ENCODE data around the gene KRTAP5-6. TPM values are rescaled to one million over a fixed set of nuclear protein-coding genes. Genes with fewer than 3 reads are reported as not detected.

Gene KRTAP5-6
- total RNA-seq, 4 donors from 2014 or later = not detected

- no peak overlapping the region for H3K27ac ChIP-seq
- DNase-seq = no peak
These were observed 6.6 kb upstream of the KRTAP5-6 start for GRCh38 chr11:1690167-1691025.

DNA sequence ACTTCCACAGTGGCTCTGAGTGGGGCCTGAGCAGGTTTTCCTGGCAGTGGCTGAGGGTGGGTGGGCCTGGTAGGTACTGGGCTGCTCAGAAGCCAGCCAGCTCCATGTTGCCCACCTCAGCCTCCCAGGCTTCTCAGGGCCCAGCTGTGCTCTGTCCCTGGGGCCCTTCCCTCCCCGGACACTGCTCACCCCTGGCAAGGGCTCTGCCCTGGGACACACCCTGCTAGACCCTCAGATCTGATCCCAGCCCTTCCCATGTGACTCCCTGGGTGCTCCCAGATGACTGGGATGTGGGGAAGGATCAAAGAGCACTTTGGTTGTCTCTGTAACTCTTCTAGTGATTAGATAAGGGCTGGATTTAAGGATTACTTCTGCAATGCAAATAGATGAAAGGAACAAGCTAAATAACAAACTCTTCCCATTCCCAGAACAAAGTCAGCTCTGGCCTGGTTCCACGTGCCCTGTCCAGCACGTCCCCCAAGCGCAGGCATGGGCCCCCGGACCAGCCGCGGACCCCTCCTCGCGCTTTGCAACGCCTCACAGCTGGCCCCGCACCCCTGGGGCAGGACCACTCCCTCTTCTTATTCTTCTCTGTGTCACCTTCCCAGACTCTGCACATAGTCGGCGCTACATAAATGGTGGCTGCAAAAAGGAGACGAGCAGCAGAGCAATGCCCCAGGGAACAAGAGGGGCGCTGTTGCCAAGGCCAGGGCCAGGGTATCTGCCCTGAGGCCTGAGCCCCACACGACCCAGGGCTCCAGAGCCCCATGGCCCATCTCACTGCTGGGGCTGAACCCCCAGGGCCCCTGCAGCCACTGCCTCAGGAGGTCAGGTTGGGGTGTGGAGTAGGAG, 5.7 kb upstream of the KRTAP5-6 start:
- Histone ChIP-seq H3K4me1 (peaks cover 6 to 13% (median 11%) of the 10 kb centered on the region in 4 donors), H3K36me3 (no peaks in the 10 kb centered on the region), H3K27ac (no peak overlapping the region), H3K9me3 (no peaks in the 10 kb centered on the region), H3K4me3 (no peak overlapping the region), H3K27me3 (peaks cover 13% of the 10 kb centered on the region)
- DNase-seq = no peak
- intact Hi-C loops (cut with DNase I; ENCODE audit: low total_unique reads) (loop anchor here (5.0 kb wide), 1 partner anchor 466 kb away; no protein-coding TSS in a partner anchor), in situ Hi-C loops (cut with MboI; ENCODE audit: low pct_ligation_motif_present in 1 of 4, low pct_unique_long_range_greater_than_20kb in 1 of 4, low sequenced_read_pairs in 3 of 4) (loop anchor here in 2 of 4 donors (25.0 kb wide), 1 partner anchor 471 kb away; the partner anchor contains the start of genes INS (in 2 of the 2) and TH (in 2 of the 2))
- 33% methylated on average over 16 of the region's 16 CpGs; no CpG with 5 or more reads in 1 of the 2 donors for WGBS, 2 donors (ENCODE audit: low coverage in 1 of 2)
- TF ChIP-seq EP300 (IDR thresholded peaks at IDR 0.05; ENCODE audit: low read depth) = no peak
- no peak for TF ChIP-seq POLR2A (IDR thresholded peaks at IDR 0.05)
- TF ChIP-seq, protein P1, sequence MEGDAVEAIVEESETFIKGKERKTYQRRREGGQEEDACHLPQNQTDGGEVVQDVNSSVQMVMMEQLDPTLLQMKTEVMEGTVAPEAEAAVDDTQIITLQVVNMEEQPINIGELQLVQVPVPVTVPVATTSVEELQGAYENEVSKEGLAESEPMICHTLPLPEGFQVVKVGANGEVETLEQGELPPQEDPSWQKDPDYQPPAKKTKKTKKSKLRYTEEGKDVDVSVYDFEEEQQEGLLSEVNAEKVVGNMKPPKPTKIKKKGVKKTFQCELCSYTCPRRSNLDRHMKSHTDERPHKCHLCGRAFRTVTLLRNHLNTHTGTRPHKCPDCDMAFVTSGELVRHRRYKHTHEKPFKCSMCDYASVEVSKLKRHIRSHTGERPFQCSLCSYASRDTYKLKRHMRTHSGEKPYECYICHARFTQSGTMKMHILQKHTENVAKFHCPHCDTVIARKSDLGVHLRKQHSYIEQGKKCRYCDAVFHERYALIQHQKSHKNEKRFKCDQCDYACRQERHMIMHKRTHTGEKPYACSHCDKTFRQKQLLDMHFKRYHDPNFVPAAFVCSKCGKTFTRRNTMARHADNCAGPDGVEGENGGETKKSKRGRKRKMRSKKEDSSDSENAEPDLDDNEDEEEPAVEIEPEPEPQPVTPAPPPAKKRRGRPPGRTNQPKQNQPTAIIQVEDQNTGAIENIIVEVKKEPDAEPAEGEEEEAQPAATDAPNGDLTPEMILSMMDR (IDR thresholded peaks at IDR 0.05) = no peak
- TF ChIP-seq POLR2AphosphoS5 (IDR thresholded peaks at IDR 0.05) = no peak

More at GRCh38 chr11:1690167-1691025, 6.6 kb upstream of the KRTAP5-6 start:
- 52 to 59% methylated on average over 13 to 22 of the region's 22 CpGs for WGBS, 2 donors (ENCODE audit: low coverage in 1 of 2)
- no peak overlapping the region for H3K4me3 ChIP-seq
- peaks cover 13% of the 10 kb centered on the region for H3K27me3 ChIP-seq
- no peaks in the 10 kb centered on the region for H3K36me3 ChIP-seq
- no peaks in the 10 kb centered on the region for H3K9me3 ChIP-seq
- H3K4me1 ChIP-seq = peaks cover 6 to 13% (median 11%) of the 10 kb centered on the region in 4 donors
- intact Hi-C loops (cut with DNase I; ENCODE audit: low total_unique reads) = loop anchor here (5.0 kb wide), 1 partner anchor 467 kb away; no protein-coding TSS in a partner anchor
- in situ Hi-C loops (cut with MboI; ENCODE audit: low pct_ligation_motif_present in 1 of 4, low pct_unique_long_range_greater_than_20kb in 1 of 4, low sequenced_read_pairs in 3 of 4) = loop anchor here in 2 of 4 donors (25.0 kb wide), 1 partner anchor 472 kb away; the partner anchor contains the start of genes INS (in 2 of the 2) and TH (in 2 of the 2)
- no peak for TF ChIP-seq POLR2AphosphoS5 (IDR thresholded peaks at IDR 0.05)
- TF ChIP-seq POLR2A (IDR thresholded peaks at IDR 0.05) = no peak
- TF ChIP-seq, protein P1 (IDR thresholded peaks at IDR 0.05) = no peak
- TF ChIP-seq EP300 (IDR thresholded peaks at IDR 0.05; ENCODE audit: low read depth) = no peak

DNA sequence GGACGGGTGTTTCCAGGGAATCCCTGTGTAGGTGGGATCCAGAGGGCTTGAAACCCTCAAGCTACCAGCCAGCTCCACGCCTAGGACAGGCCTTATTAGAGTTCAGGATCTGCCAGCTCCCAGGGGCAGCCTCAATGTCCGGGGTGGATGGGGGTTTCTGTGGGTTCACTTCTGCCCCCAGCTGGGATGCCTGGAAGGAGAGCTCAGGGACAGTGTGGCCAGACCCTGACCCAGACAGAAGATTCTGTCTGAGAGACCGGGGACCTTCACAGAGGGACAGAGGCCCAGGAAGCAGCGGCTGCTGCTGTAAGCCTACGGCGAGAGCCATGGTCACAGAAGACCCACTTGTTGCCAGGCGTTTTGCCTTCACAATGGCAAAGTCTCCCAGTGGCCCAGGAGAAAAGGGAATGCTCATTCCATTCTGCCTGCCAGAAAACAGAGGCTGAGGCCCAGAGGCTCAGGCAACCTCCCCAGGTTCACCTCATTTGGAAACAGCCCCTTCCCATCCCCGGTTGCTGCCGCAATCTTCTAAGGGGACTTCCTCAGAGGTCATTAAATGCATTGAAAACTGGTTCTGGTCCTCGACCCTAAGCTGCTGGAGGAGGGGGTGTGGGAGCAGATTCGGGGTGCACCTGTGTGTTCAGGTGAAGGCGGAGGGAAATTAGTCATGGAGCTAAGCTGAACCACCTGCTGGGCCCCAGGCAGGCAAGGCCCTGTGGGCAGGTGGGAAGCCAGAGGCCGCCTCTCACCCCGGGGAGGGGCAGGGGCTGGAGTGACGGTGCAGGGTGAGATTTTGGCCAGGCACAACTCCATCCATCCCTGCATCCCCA, 4.9 kb upstream of the KRTAP5-6 start:
- no peak for DNase-seq
- Histone ChIP-seq H3K4me3 (no peak overlapping the region), H3K9me3 (no peaks in the 10 kb centered on the region), H3K4me1 (peaks cover 6 to 13% (median 11%) of the 10 kb centered on the region in 4 donors), H3K27ac (no peak overlapping the region), H3K36me3 (no peaks in the 10 kb centered on the region), H3K27me3 (peaks cover 13% of the 10 kb centered on the region)
- 60 to 69% methylated on average over 1 to 16 of the region's 16 CpGs for WGBS, 2 donors (ENCODE audit: low coverage in 1 of 2)
- intact Hi-C loops (cut with DNase I; ENCODE audit: low total_unique reads) = loop anchor here (2.0 to 5.0 kb wide), 2 partner anchors 141 to 465 kb away; no protein-coding TSS in a partner anchor
- in situ Hi-C loops (cut with MboI; ENCODE audit: low pct_ligation_motif_present in 1 of 4, low pct_unique_long_range_greater_than_20kb in 1 of 4, low sequenced_read_pairs in 3 of 4) = loop anchor here in 2 of 4 donors (25.0 kb wide), 1 partner anchor 470 kb away; the partner anchor contains the start of genes INS (in 2 of the 2) and TH (in 2 of the 2)
- no peak for TF ChIP-seq EP300 (IDR thresholded peaks at IDR 0.05; ENCODE audit: low read depth)
- TF ChIP-seq POLR2AphosphoS5 (IDR thresholded peaks at IDR 0.05) = no peak
- TF ChIP-seq, protein P1 (IDR thresholded peaks at IDR 0.05) = no peak
- no peak for TF ChIP-seq POLR2A (IDR thresholded peaks at IDR 0.05)
